Mononuclear cell (primary cell): Measurements from ENCODE around the gene MED16. TPM values are rescaled to one million over a fixed set of nuclear protein-coding genes. Genes with fewer than 3 reads are reported as not detected.
"Not testable (repeated sequence)": the region's sequence is repeated elsewhere in the genome, so short reads cannot be mapped to it uniquely, and the experiment has no call there.

Source experiments
- H3K27me3 ChIP-seq: 2 replicates; pipeline ENCODE4 v1.6.0; 2011; ENCODE audit warnings: low read length, control low read depth; ENCODE audit not compliant: insufficient read depth
- H3K4me1 ChIP-seq: 2 replicates; pipeline ENCODE4 v1.5.1; 2011; ENCODE audit warnings: mild to moderate bottlenecking, low read length, control low read depth; ENCODE audit not compliant: insufficient read depth
- H3K4me3 ChIP-seq: 2 replicates; pipeline ENCODE4 v1.5.1; 2011; ENCODE audit warnings: mild to moderate bottlenecking, low read length, moderate library complexity
- H3K9me3 ChIP-seq: 2 replicates; pipeline ENCODE4 v1.5.1; 2011; ENCODE audit warnings: low read depth, mild to moderate bottlenecking, control low read depth, low read length
- total RNA-seq: library from RNA; depleted of rRNA; stranded (reverse); fragments of >200 nt; gene quantifications from one replicate; pipeline ENCODE4 v1.2.3, GENCODE V29; 2012

Gene MED16
- total RNA-seq, 1 donor: 15.2 TPM

- Histone ChIP-seq H3K27me3 (no peaks in the 10 kb centered on the region), H3K4me1 (peaks cover 18% of the 10 kb centered on the region), H3K9me3 (no peaks in the 10 kb centered on the region), H3K4me3 (no peak overlapping the region)
Measured at GRCh38 chr19:889662-890295, 3.2 kb downstream of the MED16 start.

DNA sequence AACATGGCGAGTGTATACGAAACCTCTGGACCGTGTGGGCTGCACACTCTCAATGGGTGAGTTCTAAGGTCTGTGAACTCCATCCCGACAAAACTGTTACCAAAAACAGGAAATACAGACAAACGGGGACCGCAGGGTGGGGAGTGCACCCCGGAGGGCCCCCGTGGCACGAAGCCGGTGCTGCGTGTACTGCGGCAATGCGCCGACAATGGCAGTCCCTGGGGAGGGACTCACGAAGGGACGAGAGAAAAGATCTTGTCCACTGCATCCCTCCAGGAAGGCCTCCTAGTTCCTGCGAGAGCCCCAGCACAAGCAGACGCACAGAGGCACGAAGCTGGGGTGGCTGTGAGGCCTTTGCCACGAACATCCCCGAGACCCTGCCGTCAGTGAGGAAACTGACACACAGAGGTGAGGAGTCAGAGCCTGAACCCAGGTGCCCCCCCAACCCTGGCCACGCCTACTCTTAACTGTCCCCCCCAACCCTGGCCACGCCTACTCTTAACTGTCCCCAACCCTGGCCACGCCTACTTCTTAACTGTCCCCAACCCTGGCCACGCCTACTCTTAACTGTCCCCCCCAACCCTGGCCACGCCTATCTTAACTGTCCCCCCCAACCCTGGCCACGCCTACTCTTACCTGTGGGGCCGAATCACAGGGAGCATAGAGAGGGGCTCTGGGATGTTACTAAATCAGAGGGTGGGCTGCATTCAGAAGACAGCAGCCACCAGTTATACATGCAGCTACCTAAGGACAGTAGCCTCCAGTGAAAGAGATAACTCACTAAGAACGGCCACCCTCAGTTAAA is 4.2 kb downstream of the MED16 start:
- Histone ChIP-seq H3K4me1 (peaks cover 11% of the 10 kb centered on the region), H3K9me3 (no peaks in the 10 kb centered on the region), H3K27me3 (no peaks in the 10 kb centered on the region), H3K4me3 (no peak overlapping the region)

- no peaks in the 10 kb centered on the region for H3K9me3 ChIP-seq
- H3K4me1 ChIP-seq: peaks cover 7% of the 10 kb centered on the region
- H3K27me3 ChIP-seq: no peaks in the 10 kb centered on the region
- H3K4me3 ChIP-seq: no peak overlapping the region
Measured at GRCh38 chr19:887599-887998, 5.4 kb downstream of the MED16 start.

GRCh38 chr19:887072-887471 is 5.9 kb downstream of the MED16 start:
- H3K9me3 ChIP-seq: no peaks in the 10 kb centered on the region
- H3K4me1 ChIP-seq: peaks cover 3% of the 10 kb centered on the region
- no peak overlapping the region for H3K4me3 ChIP-seq
- no peaks in the 10 kb centered on the region for H3K27me3 ChIP-seq

GRCh38 chr19:885536-886224 is 7.3 kb downstream of the MED16 start:
- H3K9me3 ChIP-seq: no peaks in the 10 kb centered on the region
- H3K27me3 ChIP-seq: no peaks in the 10 kb centered on the region
- no peaks in the 10 kb centered on the region for H3K4me1 ChIP-seq
- H3K4me3 ChIP-seq: no peak overlapping the region

DNA sequence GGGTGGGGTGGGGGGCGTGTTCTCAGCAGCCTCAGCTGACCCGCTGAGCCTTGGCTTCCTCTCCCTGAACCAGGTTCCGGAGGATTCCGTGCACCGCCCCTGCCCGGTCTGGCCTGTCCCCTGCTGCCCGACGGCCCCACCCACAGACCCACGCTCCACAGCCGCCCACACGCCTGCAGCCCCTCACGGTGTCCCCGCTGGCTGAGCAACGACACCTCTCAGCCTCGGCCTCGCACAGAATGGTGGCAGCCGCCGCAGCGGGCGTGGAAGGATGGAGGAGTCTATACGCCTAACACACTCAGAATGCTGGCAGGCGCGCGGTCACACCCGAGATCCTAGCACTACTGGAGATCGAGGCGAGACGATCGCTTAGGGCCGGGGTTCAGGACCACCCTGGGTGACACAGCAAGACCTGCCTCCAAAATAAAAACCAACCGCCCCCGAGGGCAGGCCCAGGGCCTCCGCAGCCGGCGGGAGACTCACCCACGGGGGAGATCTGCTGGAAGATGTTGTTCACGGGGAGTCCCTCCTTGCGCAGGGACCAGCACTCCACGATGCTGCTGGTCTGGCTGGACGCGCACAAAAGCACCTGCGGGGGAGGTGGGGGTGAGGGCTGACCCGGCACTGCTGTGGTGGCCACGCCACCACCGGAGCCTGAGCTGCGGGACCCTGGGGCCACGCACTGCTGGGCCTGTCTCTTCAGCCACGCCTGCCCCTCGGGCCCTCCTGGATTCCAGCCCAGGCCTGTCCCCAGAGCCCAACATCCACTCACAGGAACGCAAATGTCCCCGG is 8.4 kb downstream of the MED16 start:
- Histone ChIP-seq H3K9me3 (no peaks in the 10 kb centered on the region), H3K4me1 (no peaks in the 10 kb centered on the region), H3K27me3 (no peaks in the 10 kb centered on the region), H3K4me3 (no peak overlapping the region)

GRCh38 chr19:883661-884211 is 9.3 kb downstream of the MED16 start:
- Histone ChIP-seq H3K4me1 (no peaks in the 10 kb centered on the region), H3K9me3 (no peaks in the 10 kb centered on the region), H3K27me3 (no peaks in the 10 kb centered on the region), H3K4me3 (no peak overlapping the region)

- Histone ChIP-seq H3K4me1 (no peaks in the 10 kb centered on the region), H3K27me3 (no peaks in the 10 kb centered on the region), H3K4me3 (no peak overlapping the region), H3K9me3 (no peaks in the 10 kb centered on the region)
Measured at GRCh38 chr19:882871-883497, 10.0 kb downstream of the MED16 start.

DNA sequence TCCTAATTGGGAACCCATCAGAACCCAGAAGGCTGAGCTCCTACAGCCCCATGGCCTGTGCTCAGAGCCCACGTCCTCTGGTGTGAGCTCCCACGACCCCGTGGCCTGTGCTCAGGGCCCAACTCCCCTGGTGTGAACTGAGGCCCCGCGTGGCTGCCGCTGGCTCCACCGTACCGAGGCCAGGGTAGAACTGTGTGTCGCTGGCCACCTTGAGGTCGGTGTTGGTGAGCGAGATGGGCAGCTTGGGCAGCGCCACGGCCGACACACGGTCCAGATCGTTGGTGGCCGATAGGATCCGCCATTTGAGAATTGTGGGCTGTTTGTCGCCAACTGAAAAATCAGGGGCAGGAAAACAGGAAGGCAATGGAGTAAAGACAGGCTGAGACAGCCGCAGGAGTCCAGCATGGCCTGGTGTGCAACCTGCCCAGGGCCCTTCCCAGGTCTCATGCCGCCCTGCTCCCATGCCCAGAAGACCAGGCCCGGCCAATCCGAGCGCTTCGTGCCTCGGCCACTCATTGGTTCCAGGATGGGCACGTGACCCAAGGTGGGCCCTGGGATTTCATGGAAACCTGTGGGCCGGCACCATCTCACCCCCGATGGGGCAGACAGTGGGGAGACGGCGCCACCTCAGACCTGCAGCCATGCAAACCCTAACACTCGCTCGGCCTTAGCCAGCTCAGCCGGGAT is 11.5 kb downstream of the MED16 start:
- Histone ChIP-seq H3K27me3 (no peaks in the 10 kb centered on the region), H3K4me3 (no peak overlapping the region), H3K9me3 (no peaks in the 10 kb centered on the region), H3K4me1 (no peaks in the 10 kb centered on the region)

- Histone ChIP-seq H3K4me1 (no peaks in the 10 kb centered on the region), H3K27me3 (no peaks in the 10 kb centered on the region), H3K9me3 (no peaks in the 10 kb centered on the region)
Measured at GRCh38 chr19:879711-880438, 13.1 kb downstream of the MED16 start.

DNA sequence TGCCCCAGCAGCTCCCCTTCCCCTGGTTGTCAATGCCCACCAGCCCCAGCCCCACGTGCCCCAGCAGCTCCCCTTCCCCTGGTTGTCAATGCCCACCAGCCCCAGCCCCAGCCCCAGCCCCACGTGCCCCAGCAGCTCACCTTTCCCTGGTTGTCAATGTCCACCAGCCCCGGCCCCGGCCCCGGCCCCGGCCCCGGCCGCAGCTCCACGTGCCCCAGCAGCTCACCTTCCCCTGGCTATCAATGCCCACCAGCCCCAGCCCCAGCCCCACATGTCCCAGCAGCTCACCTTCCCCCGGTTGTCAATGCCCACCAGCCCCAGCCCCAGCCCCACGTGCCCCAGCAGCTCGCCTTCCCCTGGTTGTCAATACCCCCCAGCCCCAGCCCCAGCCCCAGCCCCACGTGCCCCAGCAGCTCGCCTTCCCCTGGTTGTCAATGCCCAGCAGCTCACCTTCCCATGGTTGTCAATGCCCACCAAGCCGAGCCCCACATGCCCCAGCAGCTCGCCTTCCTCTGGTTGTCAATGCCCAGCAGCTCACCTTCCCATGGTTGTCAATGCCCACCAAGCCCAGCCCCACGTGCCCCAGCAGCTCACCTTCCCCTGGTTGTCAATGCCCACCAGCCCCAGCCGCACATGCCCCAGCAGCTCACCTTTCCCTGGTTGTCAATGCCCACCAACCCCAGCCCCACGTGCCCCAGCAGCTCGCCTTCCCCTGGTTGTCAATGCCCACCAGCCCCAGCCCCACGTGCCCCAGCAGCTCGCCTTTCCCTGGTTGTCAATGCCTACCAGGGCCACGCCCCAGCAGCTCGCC is 14.0 kb downstream of the MED16 start:
- H3K4me3 ChIP-seq, H3K27me3 ChIP-seq, H3K9me3 ChIP-seq, H3K4me1 ChIP-seq: not testable (repeated sequence)

More at GRCh38 chr19:879711-880438, 13.1 kb downstream of the MED16 start:
- H3K4me3 ChIP-seq: no peak overlapping the region

GRCh38 chr19:877992-878660 is 14.9 kb downstream of the MED16 start:
- not testable (repeated sequence) for H3K4me3 ChIP-seq, H3K4me1 ChIP-seq, H3K27me3 ChIP-seq, H3K9me3 ChIP-seq
